Suppressor macrophage treated with lipopolysaccharide for 4 hours (primary cell): ENCODE data around the gene CDK5RAP1.

ENCODE experiments used
- DNase-seq: peaks from one replicate; pipeline ENCODE4 v3.0.0-alpha.2; 2020

The CDK5RAP1 gene

GRCh38 chr20:33373735-33374605 lies 27.3 kb downstream of the CDK5RAP1 start:
- DNase-seq, result no peak

DNA sequence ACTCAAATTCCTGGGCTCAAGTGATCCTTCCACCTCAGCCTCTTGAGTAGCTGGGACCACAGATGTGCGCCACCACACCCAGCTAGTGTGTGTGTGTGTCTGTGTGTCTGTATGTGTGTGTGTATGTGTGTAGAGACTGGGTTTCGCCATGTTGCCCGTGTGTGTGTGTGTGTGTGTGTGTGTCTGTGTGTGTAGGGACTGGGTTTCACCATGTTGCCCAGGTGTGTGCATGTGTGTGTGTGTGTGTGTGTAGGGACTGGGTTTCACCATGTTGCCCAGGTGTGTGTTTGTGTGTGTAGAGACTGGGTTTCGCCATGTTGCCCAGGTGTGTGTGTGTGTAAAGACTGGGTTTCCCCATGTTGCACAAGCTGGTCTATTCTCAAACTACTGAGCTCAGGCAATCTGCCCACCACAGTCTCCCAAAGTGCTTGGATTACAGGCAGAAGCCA lies 28.3 kb downstream of the CDK5RAP1 start:
- DNase-seq, result no peak

GRCh38 chr20:33370291-33370690 lies 31.0 kb downstream of the CDK5RAP1 start:
- no peak for DNase-seq

DNA sequence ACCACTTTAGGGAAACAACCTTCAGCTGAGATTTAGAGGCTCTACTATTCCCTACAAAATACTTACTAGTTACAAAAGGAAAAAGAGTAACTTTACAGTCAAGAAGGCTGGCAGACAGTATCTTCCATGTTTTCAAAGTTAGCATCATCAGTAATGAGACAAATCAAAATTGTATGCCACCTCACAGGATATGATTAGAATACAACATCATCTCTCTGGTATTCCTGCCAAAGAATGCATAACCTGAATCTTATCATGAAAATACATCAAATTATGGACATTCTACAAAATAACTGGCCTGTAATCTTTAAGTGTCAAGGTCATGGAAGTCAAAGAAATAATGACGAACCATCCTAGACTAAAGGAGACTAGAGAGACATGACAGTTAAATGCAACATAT lies 38.4 kb downstream of the CDK5RAP1 start:
- DNase-seq, result no peak

GRCh38 chr20:33359399-33360261 lies 41.7 kb downstream of the CDK5RAP1 start:
- DNase-seq, result no peak

GRCh38 chr20:33353013-33353402 lies 48.3 kb downstream of the CDK5RAP1 start:
- DNase-seq, result no peak

- DNase-seq, result no peak
Observed at GRCh38 chr20:33352258-33353012, 48.9 kb downstream of the CDK5RAP1 start.

DNA sequence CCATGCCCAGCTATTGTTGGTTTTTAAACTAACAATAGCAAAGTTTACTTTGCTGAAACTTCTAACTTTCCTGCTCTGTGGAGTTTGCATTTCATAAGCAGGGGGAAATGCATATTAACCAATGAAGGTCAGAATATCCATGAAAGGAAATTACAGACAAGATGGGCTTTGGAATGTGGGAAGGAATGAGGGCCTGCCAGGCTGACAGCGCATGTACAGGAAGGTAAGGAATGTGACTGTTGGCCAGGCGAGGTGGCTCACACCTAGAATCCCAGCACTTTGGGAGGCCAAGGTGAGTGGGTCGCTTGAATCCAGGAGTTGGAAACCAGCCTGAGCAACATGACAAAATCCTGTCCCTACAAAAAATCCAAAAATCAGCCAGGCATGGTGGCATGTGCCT lies 49.6 kb downstream of the CDK5RAP1 start:
- no peak for DNase-seq

DNA sequence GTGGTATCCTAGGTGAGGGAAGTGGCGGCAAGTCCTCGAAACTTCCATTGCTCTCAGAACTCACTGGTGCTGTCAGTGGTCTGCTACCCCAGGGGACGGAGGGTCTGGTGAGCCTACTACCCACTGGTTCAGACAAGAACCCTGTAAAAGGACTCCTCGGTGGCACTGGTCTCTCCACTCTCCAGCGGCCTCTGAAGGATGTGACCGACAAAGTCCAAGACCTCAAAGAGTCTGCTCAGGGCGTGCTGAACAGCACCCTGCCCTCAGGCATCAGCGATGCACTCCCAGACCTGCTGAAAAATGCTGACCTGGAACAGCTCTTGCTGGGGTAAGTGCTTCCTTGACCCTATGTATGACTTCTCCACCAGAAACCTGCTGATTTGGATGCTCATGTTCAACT lies 51.8 kb downstream of the CDK5RAP1 start:
- DNase-seq, result no peak

DNA sequence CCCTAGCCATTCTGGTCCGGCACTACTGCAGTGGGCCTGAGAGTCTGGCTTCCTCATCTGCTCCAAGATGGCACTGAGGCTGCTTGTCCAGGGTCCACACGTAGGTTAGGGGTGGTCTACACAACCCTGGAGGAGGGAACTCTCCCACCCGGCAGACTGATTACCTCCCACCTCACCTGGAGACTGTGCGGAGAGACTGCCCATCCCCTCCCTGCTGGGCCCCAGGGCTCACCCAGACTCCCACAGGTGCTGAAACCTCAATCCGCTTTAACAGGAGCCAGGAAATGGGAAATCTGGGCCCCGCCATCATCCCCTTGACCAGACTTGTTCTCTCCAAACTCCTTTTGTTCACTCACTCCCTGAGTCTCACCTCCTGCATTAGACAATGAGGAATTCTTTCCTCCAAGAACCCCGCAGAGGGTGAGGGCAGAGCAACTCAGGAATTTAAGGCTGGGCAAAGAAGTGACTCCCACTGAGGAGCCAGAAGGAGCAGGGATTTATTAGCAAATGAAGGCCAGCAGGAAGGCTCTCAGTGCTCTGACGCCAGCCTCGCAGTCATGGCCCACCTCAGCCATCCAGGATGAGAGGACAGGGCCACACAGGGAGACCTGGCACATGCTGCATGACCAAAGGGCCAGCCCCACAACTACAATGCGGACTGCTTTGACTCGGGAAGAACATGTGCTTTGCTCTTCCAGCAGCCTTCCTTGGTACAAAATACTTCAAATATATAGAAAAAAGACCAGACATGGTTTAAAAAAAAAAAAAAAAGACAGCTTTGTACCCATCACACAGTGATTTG lies 53.0 kb downstream of the CDK5RAP1 start:
- no peak for DNase-seq

- DNase-seq, result no peak
Observed at GRCh38 chr20:33345342-33345741, 56.0 kb downstream of the CDK5RAP1 start.

DNA sequence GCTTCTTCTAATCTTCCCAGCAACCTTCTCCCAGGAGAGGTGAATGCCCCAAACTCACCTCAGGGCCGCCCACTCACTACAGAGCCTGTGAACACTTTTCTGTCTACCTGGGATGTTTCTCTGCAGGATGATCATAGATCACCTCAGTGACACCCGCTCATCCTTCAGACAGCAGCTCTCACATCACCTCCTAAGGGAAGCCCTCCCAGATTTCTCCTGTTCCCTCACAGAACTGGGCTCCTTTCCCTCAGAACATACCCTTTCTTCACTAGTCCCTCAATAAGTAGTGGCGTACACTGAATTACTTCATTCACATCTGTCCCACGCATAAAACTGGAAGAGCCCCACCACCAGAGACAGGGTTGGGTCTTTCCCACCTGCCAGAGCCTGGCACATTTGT lies 57.8 kb downstream of the CDK5RAP1 start:
- DNase-seq, result no peak

DNA sequence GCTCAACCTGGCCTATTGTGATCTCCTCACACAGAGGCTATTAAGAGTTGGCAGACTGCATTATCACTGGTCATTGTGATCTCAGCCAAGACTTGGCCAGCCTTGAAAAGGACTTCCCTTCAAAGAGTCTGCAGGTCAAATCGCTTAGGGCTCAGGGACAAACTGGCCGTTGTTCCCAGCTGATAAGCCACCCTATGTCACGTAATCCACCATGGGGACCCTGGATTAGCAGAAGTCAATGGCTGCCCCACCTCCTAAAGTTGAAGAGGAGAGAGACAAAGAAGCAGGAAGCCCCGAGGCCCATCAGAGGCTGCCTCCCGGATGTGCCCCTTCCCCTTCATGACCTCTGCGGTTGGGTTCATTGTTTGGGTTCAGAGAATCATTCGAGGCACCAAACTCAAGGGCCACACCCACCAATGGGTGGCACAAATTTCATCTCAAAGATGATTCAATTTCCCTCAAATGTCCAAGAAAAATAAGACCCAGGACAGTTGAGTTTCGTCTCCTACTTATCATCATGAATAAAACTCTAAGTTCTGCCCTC lies 61.7 kb downstream of the CDK5RAP1 start:
- no peak for DNase-seq

DNA sequence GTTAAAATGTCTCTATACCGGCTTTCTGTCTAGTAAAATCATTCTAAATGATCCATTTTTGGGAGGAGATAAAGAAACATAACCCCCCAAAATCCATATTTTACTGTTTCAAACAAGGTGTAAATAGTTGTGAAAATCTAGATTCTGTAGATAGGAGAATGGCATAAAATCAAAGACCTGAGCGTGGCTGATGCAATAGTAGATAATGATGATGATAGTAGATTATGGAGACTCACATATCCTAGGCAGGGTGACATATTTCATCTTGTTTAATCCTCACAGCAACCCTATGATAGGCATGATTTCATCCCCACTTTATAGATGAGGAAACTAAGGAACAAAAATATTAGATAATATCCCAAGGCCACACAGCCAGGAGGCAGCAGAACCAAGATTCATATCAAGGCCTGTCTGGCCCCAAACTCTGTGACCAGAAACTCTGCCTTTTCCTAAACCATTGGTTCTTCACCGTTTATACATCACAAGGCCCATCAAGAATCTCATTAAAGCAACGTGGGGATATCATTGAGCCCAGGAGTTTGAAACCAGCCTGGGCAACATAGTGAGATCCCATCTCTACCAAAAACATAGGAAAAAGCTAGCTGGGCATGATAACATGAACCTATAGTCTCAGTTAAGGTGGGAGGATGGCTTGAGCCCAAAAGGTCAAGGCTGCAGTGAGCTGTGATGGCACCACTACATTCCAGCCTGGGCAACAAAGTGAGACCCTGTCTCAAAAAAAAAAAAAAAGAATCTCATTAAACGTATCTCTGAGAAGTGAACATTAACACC lies 62.7 kb downstream of the CDK5RAP1 start:
- DNase-seq, result no peak

DNA sequence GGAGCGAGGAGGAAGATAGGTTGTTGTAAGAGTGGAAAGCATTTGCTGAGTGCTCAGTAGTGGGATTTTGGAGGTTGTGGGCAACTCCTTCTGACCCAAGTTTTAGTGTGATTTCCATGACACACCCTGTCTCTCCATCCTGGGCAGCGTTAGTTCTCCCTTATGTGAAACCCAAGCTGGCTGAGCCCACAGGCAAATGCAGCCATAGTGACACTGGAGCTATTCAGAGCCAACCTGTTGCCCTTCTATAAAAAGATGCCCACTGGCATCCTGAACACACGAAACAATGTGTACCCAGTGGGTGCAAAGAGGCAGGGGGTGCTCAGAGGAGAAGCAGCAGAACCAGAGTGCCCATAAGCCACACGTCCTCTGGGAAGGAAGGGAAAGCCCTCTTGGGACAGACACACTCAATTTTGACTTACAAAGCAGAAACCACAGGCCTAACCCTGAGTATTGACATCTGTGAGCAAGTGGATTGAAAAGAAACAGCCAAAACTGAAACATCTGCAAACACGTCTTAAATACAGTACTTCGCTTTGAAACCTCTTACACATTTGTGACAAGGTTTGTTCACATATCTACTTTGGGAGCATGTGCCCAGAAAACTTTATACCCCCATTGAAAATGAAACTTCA lies 63.7 kb downstream of the CDK5RAP1 start:
- no peak for DNase-seq

GRCh38 chr20:33337119-33337518 lies 64.2 kb downstream of the CDK5RAP1 start:
- DNase-seq, result no peak

DNA sequence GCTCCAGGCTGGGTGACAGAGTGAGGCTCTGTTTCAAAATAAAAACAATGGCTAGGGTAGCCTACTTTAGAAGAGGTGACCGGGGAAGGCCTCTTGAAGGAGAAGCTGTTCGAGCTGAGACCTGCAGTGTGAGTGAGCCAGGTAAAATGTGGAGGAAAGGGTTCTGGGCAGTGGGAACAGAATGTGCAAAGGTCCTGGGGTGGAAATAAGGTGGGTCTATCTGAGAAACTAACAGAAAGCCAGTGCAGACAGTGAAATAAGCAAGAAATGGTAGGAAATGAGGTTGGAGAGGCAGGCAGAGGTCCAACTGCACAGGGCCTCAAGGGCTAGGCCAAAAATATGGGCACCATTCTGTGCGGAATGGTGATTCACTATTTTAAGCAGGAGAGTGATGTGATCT lies 64.9 kb downstream of the CDK5RAP1 start:
- DNase-seq, result no peak

DNA sequence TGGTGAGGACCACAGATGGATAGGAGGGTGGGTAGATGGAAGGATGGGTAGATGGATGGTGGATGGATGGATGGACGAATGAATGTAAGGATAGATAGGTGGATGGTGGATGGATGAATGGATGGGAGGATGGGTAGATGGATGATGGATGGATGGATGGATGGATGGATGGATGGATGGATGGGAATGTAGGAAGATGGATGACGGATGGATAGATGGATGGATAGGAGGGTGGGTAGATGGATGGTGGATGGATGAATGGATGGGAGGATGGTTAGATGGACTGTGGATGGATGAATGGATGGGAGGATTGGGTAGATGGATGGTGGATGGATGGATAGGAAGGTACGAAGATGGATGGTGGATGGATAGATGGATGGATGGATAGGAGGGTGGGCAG lies 67.2 kb downstream of the CDK5RAP1 start:
- DNase-seq, result no peak

DNA sequence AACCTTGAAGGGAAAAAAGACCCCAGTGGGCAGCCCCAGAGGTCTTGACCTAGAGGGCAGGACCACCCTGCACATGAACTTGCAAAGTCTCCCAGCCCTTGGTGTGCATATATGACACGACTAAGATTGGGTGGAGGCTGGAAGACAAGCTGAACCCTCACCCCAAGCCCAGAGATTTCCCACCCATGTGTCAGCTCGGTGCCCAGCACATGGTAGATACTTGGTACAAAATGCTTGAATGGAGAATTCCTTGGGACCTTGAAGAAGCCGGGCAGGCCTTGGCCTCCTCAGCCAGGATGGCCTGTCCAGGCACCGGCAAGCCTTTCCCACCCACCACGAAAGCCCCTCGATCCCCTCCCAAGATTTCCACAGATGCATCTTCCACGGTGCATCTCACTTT lies 67.7 kb downstream of the CDK5RAP1 start:
- no peak for DNase-seq

- no peak for DNase-seq
Observed at GRCh38 chr20:33332905-33333456, 68.3 kb downstream of the CDK5RAP1 start.
